Measurements from ENCODE around the gene NSDHL.

Gene NSDHL

DNA sequence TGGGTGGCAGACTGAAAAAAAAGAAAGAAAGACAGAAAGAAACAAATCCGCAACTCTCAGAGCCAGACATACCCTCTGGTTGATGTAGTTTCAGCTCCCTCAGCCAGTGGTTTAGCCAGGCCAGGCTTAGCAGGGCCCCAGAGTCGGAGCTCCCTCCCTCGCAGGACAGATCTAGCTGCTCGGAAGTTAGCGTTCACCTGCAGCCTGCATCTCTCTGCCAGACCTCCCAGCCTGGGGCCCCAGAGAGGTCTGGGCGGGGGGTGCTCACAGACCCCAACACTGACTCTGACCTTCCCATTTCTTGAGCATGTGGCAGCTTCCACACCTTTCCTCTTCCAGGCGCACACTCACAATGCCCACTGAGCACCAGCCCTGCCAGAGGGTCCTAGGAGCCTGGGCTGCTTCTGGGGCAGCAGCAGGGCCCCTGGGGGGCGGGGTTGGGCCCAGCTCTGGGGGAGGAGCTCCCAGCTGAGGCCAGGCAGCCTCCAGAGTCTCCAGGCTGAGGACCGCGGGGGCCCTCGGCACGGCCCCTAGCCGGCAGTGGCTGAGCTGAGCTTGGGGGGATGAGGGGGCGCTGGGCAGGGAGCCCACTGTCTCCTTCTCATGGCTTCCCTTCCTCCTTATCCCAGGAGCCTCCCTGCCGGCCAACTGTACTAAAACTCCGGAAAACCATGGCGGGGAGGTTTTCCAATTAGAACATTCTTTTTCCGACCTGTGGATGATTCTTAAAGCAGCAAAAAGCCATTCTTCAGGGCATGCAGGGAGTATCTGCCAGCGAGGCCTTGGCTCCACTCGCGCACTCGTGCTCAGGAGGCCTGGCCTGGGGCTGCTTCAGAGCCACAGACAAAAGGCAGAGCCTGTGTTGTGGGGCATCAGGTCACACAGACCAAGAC, 62.4 kb downstream of the NSDHL start:
- Histone ChIP-seq H3K36me3 (ENCODE audit: control insufficient read depth in 2 of 2, insufficient read depth in 2 of 2, low read length in 2 of 2) (no peaks in the 10 kb centered on the region), H3K4me1 (ENCODE audit: control insufficient read depth in 2 of 2, insufficient read depth in 2 of 2, low read length in 2 of 2) (peaks cover 8 to 10% of the 10 kb centered on the region in 2 donors), H3K9ac (ENCODE audit: low read depth in 1 of 2, low read length in 2 of 2) (no peak overlapping the region), H3K4me3 (ENCODE audit: low read length in 2 of 2) (no peak overlapping the region), H3K9me3 (ENCODE audit: control insufficient read depth in 2 of 2, low read length in 2 of 2) (no peaks in the 10 kb centered on the region), H3K27me3 (ENCODE audit: control insufficient read depth in 2 of 2, insufficient read depth in 2 of 2, low read length in 2 of 2) (peaks cover under 1 to 6% of the 10 kb centered on the region in 2 donors), H3K27ac (ENCODE audit: low read depth in 2 of 2, low read length in 2 of 2) (no peak overlapping the region)

GRCh38 chrX:152893980-152894610, 63.2 kb downstream of the NSDHL start:
- peaks cover 4 to 11% of the 10 kb centered on the region in 2 donors for H3K27me3 ChIP-seq (ENCODE audit: control insufficient read depth in 2 of 2, insufficient read depth in 2 of 2, low read length in 2 of 2)
- H3K27ac ChIP-seq (ENCODE audit: low read depth in 2 of 2, low read length in 2 of 2), result no peak overlapping the region
- H3K36me3 ChIP-seq (ENCODE audit: control insufficient read depth in 2 of 2, insufficient read depth in 2 of 2, low read length in 2 of 2), result no peaks in the 10 kb centered on the region
- H3K9me3 ChIP-seq (ENCODE audit: control insufficient read depth in 2 of 2, low read length in 2 of 2), result no peaks in the 10 kb centered on the region
- peaks cover 10 to 11% of the 10 kb centered on the region in 2 donors for H3K4me1 ChIP-seq (ENCODE audit: control insufficient read depth in 2 of 2, insufficient read depth in 2 of 2, low read length in 2 of 2)
- no peak overlapping the region for H3K4me3 ChIP-seq (ENCODE audit: low read length in 2 of 2)
- H3K9ac ChIP-seq (ENCODE audit: low read depth in 1 of 2, low read length in 2 of 2), result no peak overlapping the region

- Histone ChIP-seq H3K4me3 (ENCODE audit: low read length in 2 of 2) (no peak overlapping the region), H3K4me1 (ENCODE audit: control insufficient read depth in 2 of 2, insufficient read depth in 2 of 2, low read length in 2 of 2) (peaks cover 10 to 11% of the 10 kb centered on the region in 2 donors), H3K27me3 (ENCODE audit: control insufficient read depth in 2 of 2, insufficient read depth in 2 of 2, low read length in 2 of 2) (peaks cover 4 to 11% of the 10 kb centered on the region in 2 donors), H3K9ac (ENCODE audit: low read depth in 1 of 2, low read length in 2 of 2) (no peak overlapping the region), H3K9me3 (ENCODE audit: control insufficient read depth in 2 of 2, low read length in 2 of 2) (no peaks in the 10 kb centered on the region), H3K27ac (ENCODE audit: low read depth in 2 of 2, low read length in 2 of 2) (peak overlapping the region; percentile 28 to 58), H3K36me3 (ENCODE audit: control insufficient read depth in 2 of 2, insufficient read depth in 2 of 2, low read length in 2 of 2) (no peaks in the 10 kb centered on the region)
These were observed 64.3 kb downstream of the NSDHL start for GRCh38 chrX:152895121-152895520.

- no peak overlapping the region for H3K9ac ChIP-seq (ENCODE audit: low read depth in 1 of 2, low read length in 2 of 2)
- H3K27me3 ChIP-seq (ENCODE audit: control insufficient read depth in 2 of 2, insufficient read depth in 2 of 2, low read length in 2 of 2), result peaks cover 4 to 12% of the 10 kb centered on the region in 2 donors
- H3K9me3 ChIP-seq (ENCODE audit: control insufficient read depth in 2 of 2, low read length in 2 of 2), result no peaks in the 10 kb centered on the region
- H3K4me3 ChIP-seq (ENCODE audit: low read length in 2 of 2), result no peak overlapping the region
- H3K4me1 ChIP-seq (ENCODE audit: control insufficient read depth in 2 of 2, insufficient read depth in 2 of 2, low read length in 2 of 2), result peaks cover 10 to 11% of the 10 kb centered on the region in 2 donors
- peak overlapping the region; percentile 38 to 58 for H3K27ac ChIP-seq (ENCODE audit: low read depth in 2 of 2, low read length in 2 of 2)
- no peaks in the 10 kb centered on the region for H3K36me3 ChIP-seq (ENCODE audit: control insufficient read depth in 2 of 2, insufficient read depth in 2 of 2, low read length in 2 of 2)
These were observed 65.0 kb downstream of the NSDHL start for GRCh38 chrX:152895724-152896420.

- Histone ChIP-seq H3K4me3 (ENCODE audit: low read length in 2 of 2) (no peak overlapping the region), H3K27ac (ENCODE audit: low read depth in 2 of 2, low read length in 2 of 2) (no peak overlapping the region), H3K9ac (ENCODE audit: low read depth in 1 of 2, low read length in 2 of 2) (no peak overlapping the region), H3K27me3 (ENCODE audit: control insufficient read depth in 2 of 2, insufficient read depth in 2 of 2, low read length in 2 of 2) (peaks cover 4 to 8% of the 10 kb centered on the region in 2 donors), H3K36me3 (ENCODE audit: control insufficient read depth in 2 of 2, insufficient read depth in 2 of 2, low read length in 2 of 2) (no peaks in the 10 kb centered on the region), H3K4me1 (ENCODE audit: control insufficient read depth in 2 of 2, insufficient read depth in 2 of 2, low read length in 2 of 2) (peaks cover 10 to 11% of the 10 kb centered on the region in 2 donors), H3K9me3 (ENCODE audit: control insufficient read depth in 2 of 2, low read length in 2 of 2) (no peaks in the 10 kb centered on the region)
These were observed 65.6 kb downstream of the NSDHL start for GRCh38 chrX:152896450-152896849.

DNA sequence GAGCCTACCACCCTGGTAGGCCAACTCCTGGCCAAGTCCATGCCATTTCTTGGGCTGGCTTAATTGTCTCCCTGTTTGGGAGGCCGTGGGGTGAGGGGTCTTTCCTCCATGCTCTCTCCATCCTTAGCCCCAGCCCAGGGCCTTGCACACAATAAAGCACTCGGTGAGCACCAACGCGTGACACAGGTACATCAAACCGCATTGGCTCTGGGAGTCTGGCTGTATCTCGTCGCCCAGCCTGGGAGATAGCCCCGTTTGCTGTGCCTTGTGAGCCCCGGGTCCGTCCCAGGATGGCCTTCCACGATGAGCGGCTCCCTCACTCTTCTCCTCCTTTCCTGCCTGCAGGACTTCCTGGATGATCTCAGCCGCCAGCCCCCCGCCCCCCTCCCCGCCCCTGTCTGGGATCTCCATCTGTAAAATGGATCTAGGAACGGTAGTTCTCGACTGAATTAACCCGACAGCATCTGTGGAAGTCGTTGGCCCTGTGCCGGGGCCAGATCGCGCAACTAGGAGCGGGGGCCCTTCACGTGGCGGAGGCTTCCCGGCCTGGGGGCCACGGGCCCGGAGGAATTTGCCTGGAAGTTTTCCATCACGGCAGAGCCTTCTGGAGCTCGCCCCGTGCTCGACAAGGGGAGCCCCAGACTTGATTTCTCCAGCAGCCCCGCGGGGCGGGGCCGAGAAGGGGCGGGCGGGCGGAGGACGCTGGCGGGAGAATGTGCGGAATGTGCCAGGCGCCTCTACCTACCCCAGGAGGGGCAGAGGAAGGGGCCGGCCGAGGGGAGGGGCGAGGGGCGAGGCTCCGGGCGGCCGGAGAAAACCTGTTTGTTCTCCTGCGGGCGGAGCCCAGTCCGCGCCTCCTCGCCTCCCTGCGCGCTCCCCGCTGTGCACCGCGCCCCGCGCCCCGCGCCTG, 66.6 kb downstream of the NSDHL start, which contains the start of gene ZNF185:
Gene ZNF185, plus strand, starts transcription at position 846 of the 910 bp plus-strand sequence. CDS start 16,423 bp downstream, outside the sequence.
- peaks cover 10 to 11% of the 10 kb centered on the region in 2 donors for H3K4me1 ChIP-seq (ENCODE audit: control insufficient read depth in 2 of 2, insufficient read depth in 2 of 2, low read length in 2 of 2)
- H3K9me3 ChIP-seq (ENCODE audit: control insufficient read depth in 2 of 2, low read length in 2 of 2), result no peaks in the 10 kb centered on the region
- H3K27me3 ChIP-seq (ENCODE audit: control insufficient read depth in 2 of 2, insufficient read depth in 2 of 2, low read length in 2 of 2), result peaks cover 4 to 6% of the 10 kb centered on the region in 2 donors
- H3K9ac ChIP-seq (ENCODE audit: low read depth in 1 of 2, low read length in 2 of 2), result peak within 1 kb of the TSS in 1 of 2 donors; percentile 58
- peak within 1 kb of the TSS; percentile 13 to 40 for H3K4me3 ChIP-seq (ENCODE audit: low read length in 2 of 2)
- H3K36me3 ChIP-seq (ENCODE audit: control insufficient read depth in 2 of 2, insufficient read depth in 2 of 2, low read length in 2 of 2), result no peaks in the 10 kb centered on the region
- no peak within 1 kb of the TSS for H3K27ac ChIP-seq (ENCODE audit: low read depth in 2 of 2, low read length in 2 of 2)

DNA sequence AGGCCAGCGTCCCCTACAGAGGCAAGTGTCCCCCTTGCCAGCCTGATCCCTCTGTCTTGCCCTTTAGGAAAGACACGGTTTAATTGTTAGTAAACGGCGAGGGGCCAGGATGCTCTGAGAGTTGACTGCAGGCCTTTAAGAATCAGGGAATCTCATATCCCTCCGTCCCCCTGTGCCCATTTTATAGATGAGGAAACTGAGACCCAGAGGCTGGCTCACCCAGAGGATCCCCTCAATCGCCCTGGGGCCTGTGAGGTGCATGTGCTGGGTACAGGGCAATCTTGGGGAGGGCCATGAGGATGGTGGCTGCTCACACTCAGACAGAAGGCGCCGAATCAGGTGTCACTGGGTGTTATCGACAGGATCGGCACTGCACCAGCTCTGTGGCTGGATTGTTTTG, 67.6 kb downstream of the NSDHL start:
- peaks cover 4 to 6% of the 10 kb centered on the region in 2 donors for H3K27me3 ChIP-seq (ENCODE audit: control insufficient read depth in 2 of 2, insufficient read depth in 2 of 2, low read length in 2 of 2)
- no peaks in the 10 kb centered on the region for H3K9me3 ChIP-seq (ENCODE audit: control insufficient read depth in 2 of 2, low read length in 2 of 2)
- peak overlapping the region in 1 of 2 donors; percentile 58 for H3K9ac ChIP-seq (ENCODE audit: low read depth in 1 of 2, low read length in 2 of 2)
- H3K4me3 ChIP-seq (ENCODE audit: low read length in 2 of 2), result peak overlapping the region; percentile 13 to 40
- H3K36me3 ChIP-seq (ENCODE audit: control insufficient read depth in 2 of 2, insufficient read depth in 2 of 2, low read length in 2 of 2), result no peaks in the 10 kb centered on the region
- peaks cover 10 to 11% of the 10 kb centered on the region in 2 donors for H3K4me1 ChIP-seq (ENCODE audit: control insufficient read depth in 2 of 2, insufficient read depth in 2 of 2, low read length in 2 of 2)
- H3K27ac ChIP-seq (ENCODE audit: low read depth in 2 of 2, low read length in 2 of 2), result no peak overlapping the region

- Histone ChIP-seq H3K9ac (ENCODE audit: low read depth in 1 of 2, low read length in 2 of 2) (no peak overlapping the region), H3K9me3 (ENCODE audit: control insufficient read depth in 2 of 2, low read length in 2 of 2) (no peaks in the 10 kb centered on the region), H3K27me3 (ENCODE audit: control insufficient read depth in 2 of 2, insufficient read depth in 2 of 2, low read length in 2 of 2) (peaks cover 4 to 6% of the 10 kb centered on the region in 2 donors), H3K4me1 (ENCODE audit: control insufficient read depth in 2 of 2, insufficient read depth in 2 of 2, low read length in 2 of 2) (peaks cover 10 to 11% of the 10 kb centered on the region in 2 donors), H3K27ac (ENCODE audit: low read depth in 2 of 2, low read length in 2 of 2) (no peak overlapping the region), H3K4me3 (ENCODE audit: low read length in 2 of 2) (no peak overlapping the region), H3K36me3 (ENCODE audit: control insufficient read depth in 2 of 2, insufficient read depth in 2 of 2, low read length in 2 of 2) (no peaks in the 10 kb centered on the region)
These were observed 68.4 kb downstream of the NSDHL start for GRCh38 chrX:152899111-152899873.

Data from mucosa of rectum (tissue), 2 donors.